AG04450 (cell line): ENCODE data around the gene SRRT. TPM values are rescaled to one million over a fixed set of nuclear protein-coding genes. Genes with fewer than 3 reads are reported as not detected.

Source experiments
- CTCF ChIA-PET: fragments of 300-600, 350-600 bp; formaldehyde crosslinking; extraction: SDS; loops from one replicate; lab custom pipeline; 2022; ENCODE audit warnings: antibody characterized with exemption, inconsistent platforms; lab: Charles Lee
- POLR2A ChIA-PET: fragments of 350-600 bp; formaldehyde crosslinking; extraction: SDS; loops from one replicate; lab custom pipeline; 2021; ENCODE audit warnings: antibody characterized with exemption, inconsistent platforms; lab: Yijun Ruan, JAX
- DNase-seq: peaks from one replicate; pipeline ENCODE4 v3.0.0-alpha.2; 2011; ENCODE audit warnings: low read depth, low spot score
- H3K27ac ChIP-seq: one replicate; pipeline ENCODE4 v1.5.1; 2012; ENCODE audit warnings: low read depth, low read length, control low read depth
- H3K27me3 ChIP-seq: one replicate; pipeline ENCODE4 v1.6.0; 2012; ENCODE audit warnings: low read length; ENCODE audit not compliant: control insufficient read depth, insufficient read depth
- H3K4me3 ChIP-seq: 2 replicates; pipeline ENCODE4 v1.5.1; 2011; ENCODE audit warnings: mild to moderate bottlenecking, low read depth, low read length, control low read depth
- H3K9me3 ChIP-seq: 2 replicates; pipeline ENCODE4 v1.5.1; 2012; ENCODE audit warnings: low read length; ENCODE audit not compliant: control insufficient read depth, insufficient read depth
- CTCF ChIP-seq: IDR thresholded peaks from 2 replicates; pipeline ENCODE4 v1.5.1; 2011; ENCODE audit warnings: low read depth, low read length, control low read depth, inconsistent platforms
- polyA plus RNA-seq: library from polyadenylated mRNA; depleted of rRNA; stranded (reverse); fragments of >200 nt; gene quantifications from 2 replicates; pipeline ENCODE4 v1.2.3, GENCODE V29; 2011

The SRRT gene
- polyA plus RNA-seq, 1 experiment = 42.4 TPM

GRCh38 chr7:100865938-100866728, 8.8 kb upstream of the SRRT start:
- Histone ChIP-seq H3K4me3 (no peak overlapping the region), H3K9me3 (peaks cover 3% of the 10 kb centered on the region; the same call in 1 of the 2 replicates), H3K27ac (peak overlapping the region; percentile 86), H3K27me3 (no peaks in the 10 kb centered on the region)
- no peak for TF ChIP-seq CTCF
- DNase-seq = no peak
- ChIA-PET CTCF (interaction anchor here (1.0 kb wide), 1 partner anchor 14 kb away, joined by 3 read pairs; the partner anchor contains the start of gene SLC12A9), POLR2A (interaction anchor here (1.0 to 1.2 kb wide), 4 partner anchors 9 to 24 kb away, joined by 3 to 9 read pairs (median 6); partner anchors contain the start of genes SLC12A9, SRRT and UFSP1)

- no peak for DNase-seq
- H3K27ac ChIP-seq = peak overlapping the region; percentile 86
- no peak for TF ChIP-seq CTCF
- CTCF ChIA-PET = interaction anchor here (1.0 kb wide), 1 partner anchor 14 kb away, joined by 3 read pairs; the partner anchor contains the start of gene SLC12A9
- peak overlapping the region; percentile 90 for H3K4me3 ChIP-seq
- H3K9me3 ChIP-seq = peaks cover 3% of the 10 kb centered on the region; the same call in 1 of the 2 replicates
- no peaks in the 10 kb centered on the region for H3K27me3 ChIP-seq
- POLR2A ChIA-PET = interaction anchor here (1.0 to 1.2 kb wide), 4 partner anchors 8 to 23 kb away, joined by 3 to 9 read pairs (median 6); partner anchors contain the start of genes SLC12A9, SRRT and UFSP1
Measured at GRCh38 chr7:100866729-100867039, 8.2 kb upstream of the SRRT start.

GRCh38 chr7:100867040-100867775, 7.7 kb upstream of the SRRT start, which contains the start of gene TRIP6:
Gene TRIP6 (plus strand): TSS chr7:100867387. CDS start chr7:100867498, 111 bp downstream.
- Histone ChIP-seq H3K9me3 (peaks cover 3% of the 10 kb centered on the region; the same call in 1 of the 2 replicates), H3K4me3 (peak within 1 kb of the TSS; percentile 90), H3K27me3 (no peaks in the 10 kb centered on the region), H3K27ac (peak within 1 kb of the TSS; percentile 86)
- ChIA-PET POLR2A (interaction anchor here (1.0 to 1.4 kb wide), 5 partner anchors 8 to 161 kb away, joined by 3 to 9 read pairs (median 4); partner anchors contain the start of genes POP7, SLC12A9, SRRT and UFSP1), CTCF (interaction anchor here (1.0 kb wide), 1 partner anchor 15 kb away, joined by 3 read pairs; the partner anchor contains the start of gene SLC12A9)
- peak; percentile 91 for DNase-seq
- TF ChIP-seq CTCF = no peak

GRCh38 chr7:100867776-100868485, 7.0 kb upstream of the SRRT start:
- CTCF ChIA-PET = no interaction called here
- no peak for TF ChIP-seq CTCF
- peaks cover 3% of the 10 kb centered on the region; the same call in 1 of the 2 replicates for H3K9me3 ChIP-seq
- H3K4me3 ChIP-seq = peak overlapping the region; percentile 90
- H3K27ac ChIP-seq = peak overlapping the region; percentile 86
- POLR2A ChIA-PET = interaction anchor here (1.4 kb wide), 1 partner anchor 162 kb away, joined by 3 read pairs; the partner anchor contains the start of gene POP7
- no peaks in the 10 kb centered on the region for H3K27me3 ChIP-seq
- DNase-seq = no peak
